Vagina (tissue), 2 donors: ENCODE data around the gene ITFG2. TPM values are rescaled to one million over a fixed set of nuclear protein-coding genes. Genes with fewer than 3 reads are reported as not detected.

Experiments
- DNase-seq, 2 donors: peaks; one replicate each; pipeline ENCODE4 v3.0.0-alpha.2; 2017; ENCODE audit errors: extremely low spot score in 2 of 2
- H3K27ac ChIP-seq: fragments of 200-600 bp; sonication (generic); one replicate; pipeline ENCODE4 v1.5.1; 2019
- H3K27me3 ChIP-seq: fragments of 200-600 bp; sonication (generic); one replicate; pipeline ENCODE4 v1.5.1; 2019
- H3K36me3 ChIP-seq, 2 donors: fragments of 200-600 bp; sonication (generic); one replicate each; pipeline ENCODE4 v1.5.1; 2017 to 2019
- H3K4me1 ChIP-seq: fragments of 200-600 bp; sonication (generic); one replicate; pipeline ENCODE4 v1.5.1; 2019
- H3K4me3 ChIP-seq, 2 donors: fragments of 200-600 bp; sonication (generic); 1 replicate in 1 of 2; 2 replicates in 1 of 2; pipeline ENCODE4 v1.5.1; 2016 to 2019
- H3K9me3 ChIP-seq: fragments of 200-600 bp; sonication (generic); one replicate; pipeline ENCODE4 v1.5.1; 2019
- CTCF ChIP-seq, 3 experiments: fragments of 450-650 bp in 2 of 3; fragments of 200-600 bp in 1 of 3; sonication (generic) in 1 of 3; IDR thresholded peaks; one replicate each; pipeline ENCODE4 v1.5.1; 2017 to 2019; ENCODE audit warnings: antibody characterized with exemption in 3 of 3, mild to moderate bottlenecking in 2 of 3, moderate library complexity in 2 of 3
- POLR2A ChIP-seq, 2 donors: fragments of 450-650 bp; IDR thresholded peaks; one replicate each; pipeline ENCODE4 v1.6.1; 2017; ENCODE audit warnings: antibody characterized with exemption in 2 of 2, mild to moderate bottlenecking in 2 of 2, moderate library complexity in 2 of 2
- POLR2AphosphoS5 ChIP-seq, 2 donors: sonication (generic); formaldehyde crosslinking; IDR thresholded peaks; one replicate each; pipeline ENCODE4 v1.9.0; 2017; ENCODE audit warnings: antibody characterized with exemption in 2 of 2, mild to moderate bottlenecking in 2 of 2, low read depth in 1 of 2; ENCODE audit not compliant: insufficient read depth in 1 of 2
- intact Hi-C: fragments of 100-400 bp; cut with DNase I; formaldehyde crosslinking; loops from one replicate; pipeline ENCODE4 v1.15.1; 2023
- total RNA-seq: library from RNA; depleted of rRNA; stranded (reverse); fragments of >200 nt; gene quantifications from one replicate; pipeline ENCODE4 v1.2.3, GENCODE V29; 2016

Gene ITFG2
- total RNA-seq, 1 donor from 2014 or later: 30.4 TPM

GRCh38 chr12:2834581-2835491 lies 22.4 kb downstream of the ITFG2 start, which contains the start of gene NRIP2:
TSS of gene NRIP2 (minus strand) at chr12:2835035. CDS start at chr12:2834983, 52 bp downstream.
- Histone ChIP-seq H3K9me3 (no peaks in the 10 kb centered on the region), H3K4me3 (peak within 1 kb of the TSS; percentile 31 to 34), H3K4me1 (peaks cover 21% of the 10 kb centered on the region), H3K36me3 (peaks cover 0 to 3% of the 10 kb centered on the region in 2 donors), H3K27me3 (no peaks in the 10 kb centered on the region), H3K27ac (peak within 1 kb of the TSS; percentile 36)
- intact Hi-C loops: no loop called here
- TF ChIP-seq POLR2A (IDR thresholded peaks at IDR 0.05): no peak
- TF ChIP-seq POLR2AphosphoS5 (IDR thresholded peaks at IDR 0.05; ENCODE audit: insufficient read depth in 1 of 2, low read depth in 1 of 2): no peak
- TF ChIP-seq CTCF (IDR thresholded peaks at IDR 0.05): no peak
- DNase-seq: peak in 1 of 2 donors; percentile 83

GRCh38 chr12:2835691-2836403 lies 23.4 kb downstream of the ITFG2 start:
- TF ChIP-seq POLR2A (IDR thresholded peaks at IDR 0.05) (no peak), POLR2AphosphoS5 (IDR thresholded peaks at IDR 0.05; ENCODE audit: insufficient read depth in 1 of 2, low read depth in 1 of 2) (no peak), CTCF (IDR thresholded peaks at IDR 0.05) (no peak)
- intact Hi-C loops: no loop called here
- no peaks in the 10 kb centered on the region for H3K36me3 ChIP-seq
- H3K27ac ChIP-seq: no peak overlapping the region
- H3K9me3 ChIP-seq: no peaks in the 10 kb centered on the region
- H3K27me3 ChIP-seq: no peaks in the 10 kb centered on the region
- peaks cover 21% of the 10 kb centered on the region for H3K4me1 ChIP-seq
- no peak overlapping the region for H3K4me3 ChIP-seq
- DNase-seq: peak in 1 of 2 donors; percentile 52

- intact Hi-C loops: no loop called here
- H3K27me3 ChIP-seq: no peaks in the 10 kb centered on the region
- H3K9me3 ChIP-seq: no peaks in the 10 kb centered on the region
- no peak for DNase-seq
- no peak overlapping the region for H3K27ac ChIP-seq
- H3K4me1 ChIP-seq: peaks cover 21% of the 10 kb centered on the region
- TF ChIP-seq CTCF (IDR thresholded peaks at IDR 0.05) (no peak), POLR2A (IDR thresholded peaks at IDR 0.05) (no peak), POLR2AphosphoS5 (IDR thresholded peaks at IDR 0.05; ENCODE audit: insufficient read depth in 1 of 2, low read depth in 1 of 2) (no peak)
- H3K36me3 ChIP-seq: no peaks in the 10 kb centered on the region
- no peak overlapping the region for H3K4me3 ChIP-seq
These were observed 24.1 kb downstream of the ITFG2 start for GRCh38 chr12:2836574-2836973.

- TF ChIP-seq POLR2A (IDR thresholded peaks at IDR 0.05) (no peak), CTCF (IDR thresholded peaks at IDR 0.05) (no peak), POLR2AphosphoS5 (IDR thresholded peaks at IDR 0.05; ENCODE audit: insufficient read depth in 1 of 2, low read depth in 1 of 2) (no peak)
- Histone ChIP-seq H3K27me3 (no peaks in the 10 kb centered on the region), H3K27ac (no peak overlapping the region), H3K4me1 (no peaks in the 10 kb centered on the region), H3K36me3 (no peaks in the 10 kb centered on the region), H3K9me3 (no peaks in the 10 kb centered on the region), H3K4me3 (no peak overlapping the region)
- intact Hi-C loops: no loop called here
- DNase-seq: no peak
These were observed 28.7 kb downstream of the ITFG2 start for GRCh38 chr12:2841056-2841650.
